Activated B cell treated with CpG ODN at 0.5 μM for 24 hours (primary cell): ENCODE measurements around the gene UGT1A4. TPM values are rescaled to one million over a fixed set of nuclear protein-coding genes. Genes with fewer than 3 reads are reported as not detected.

Experiments
- ATAC-seq: fragments of 200-7000 bp; cut with Tn5 transposase; one replicate; pipeline ENCODE4 v1.10.0; 2021; ENCODE audit warnings: low read depth, mild to moderate bottlenecking, moderate library complexity
- CTCF ChIA-PET: fragments of 350-600 bp; sonication (Branson Sonifier 250); formaldehyde crosslinking; loops from one replicate; lab custom pipeline; 2021; ENCODE audit warnings: antibody characterized with exemption; lab: Charles Lee
- POLR2A ChIA-PET: fragments of 350-600 bp; sonication (Branson Sonifier 250); formaldehyde crosslinking; loops from one replicate; lab custom pipeline; 2021; ENCODE audit warnings: antibody characterized with exemption; lab: Charles Lee
- DNase-seq: peaks from one replicate; pipeline ENCODE4 v3.0.0; 2022
- H3K27ac Mint-ChIP-seq: one replicate; pipeline ENCODE4 v1.8.0; 2020; ENCODE audit warnings: mixed read lengths
- H3K27me3 Mint-ChIP-seq: one replicate; pipeline ENCODE4 v1.8.0; 2021; ENCODE audit warnings: mixed read lengths
- H3K36me3 Mint-ChIP-seq: one replicate; pipeline ENCODE4 v1.8.0; 2021; ENCODE audit warnings: low read depth, mixed read lengths
- H3K4me1 Mint-ChIP-seq: one replicate; pipeline ENCODE4 v1.8.0; 2021; ENCODE audit warnings: mixed read lengths
- H3K4me3 Mint-ChIP-seq: one replicate; pipeline ENCODE4 v1.8.0; 2020; ENCODE audit warnings: mild to moderate bottlenecking, mixed read lengths
- H3K9me3 Mint-ChIP-seq: one replicate; pipeline ENCODE4 v1.8.0; 2020; ENCODE audit warnings: mixed read lengths
- intact Hi-C: fragments of 100-400 bp; cut with micrococcal nuclease; formaldehyde crosslinking; loops from one replicate; pipeline ENCODE4 v1.15.1; 2024
- total RNA-seq: library from RNA; stranded (reverse); gene quantifications from 2 replicates; pipeline ENCODE4 v1.2.3, GENCODE V29; 2022
- TF ChIP-seq, protein P1 (sequence below): fragments of 200-600 bp; IDR thresholded peaks from one replicate; pipeline ENCODE4 v1.8.0; 2022; ENCODE audit warnings: antibody characterized with exemption, mild to moderate bottlenecking

Gene UGT1A4
- total RNA-seq, 1 donor from 2014 or later, result not detected

GRCh38 chr2:233816771-233817170 is 98.2 kb downstream of the UGT1A4 start:
- intact Hi-C loops, result no loop called here
- no peak for DNase-seq
- no peak for ATAC-seq
- H3K27me3 Mint-ChIP-seq, result peaks cover 20% of the 10 kb centered on the region
- TF ChIP-seq, protein P1, sequence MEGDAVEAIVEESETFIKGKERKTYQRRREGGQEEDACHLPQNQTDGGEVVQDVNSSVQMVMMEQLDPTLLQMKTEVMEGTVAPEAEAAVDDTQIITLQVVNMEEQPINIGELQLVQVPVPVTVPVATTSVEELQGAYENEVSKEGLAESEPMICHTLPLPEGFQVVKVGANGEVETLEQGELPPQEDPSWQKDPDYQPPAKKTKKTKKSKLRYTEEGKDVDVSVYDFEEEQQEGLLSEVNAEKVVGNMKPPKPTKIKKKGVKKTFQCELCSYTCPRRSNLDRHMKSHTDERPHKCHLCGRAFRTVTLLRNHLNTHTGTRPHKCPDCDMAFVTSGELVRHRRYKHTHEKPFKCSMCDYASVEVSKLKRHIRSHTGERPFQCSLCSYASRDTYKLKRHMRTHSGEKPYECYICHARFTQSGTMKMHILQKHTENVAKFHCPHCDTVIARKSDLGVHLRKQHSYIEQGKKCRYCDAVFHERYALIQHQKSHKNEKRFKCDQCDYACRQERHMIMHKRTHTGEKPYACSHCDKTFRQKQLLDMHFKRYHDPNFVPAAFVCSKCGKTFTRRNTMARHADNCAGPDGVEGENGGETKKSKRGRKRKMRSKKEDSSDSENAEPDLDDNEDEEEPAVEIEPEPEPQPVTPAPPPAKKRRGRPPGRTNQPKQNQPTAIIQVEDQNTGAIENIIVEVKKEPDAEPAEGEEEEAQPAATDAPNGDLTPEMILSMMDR, result no peak
- no peaks in the 10 kb centered on the region for H3K9me3 Mint-ChIP-seq
- H3K27ac Mint-ChIP-seq, result no peak overlapping the region
- CTCF ChIA-PET, result no interaction called here
- no peaks in the 10 kb centered on the region for H3K36me3 Mint-ChIP-seq
- H3K4me1 Mint-ChIP-seq, result no peaks in the 10 kb centered on the region
- POLR2A ChIA-PET, result no interaction called here
- H3K4me3 Mint-ChIP-seq, result no peak overlapping the region

DNA sequence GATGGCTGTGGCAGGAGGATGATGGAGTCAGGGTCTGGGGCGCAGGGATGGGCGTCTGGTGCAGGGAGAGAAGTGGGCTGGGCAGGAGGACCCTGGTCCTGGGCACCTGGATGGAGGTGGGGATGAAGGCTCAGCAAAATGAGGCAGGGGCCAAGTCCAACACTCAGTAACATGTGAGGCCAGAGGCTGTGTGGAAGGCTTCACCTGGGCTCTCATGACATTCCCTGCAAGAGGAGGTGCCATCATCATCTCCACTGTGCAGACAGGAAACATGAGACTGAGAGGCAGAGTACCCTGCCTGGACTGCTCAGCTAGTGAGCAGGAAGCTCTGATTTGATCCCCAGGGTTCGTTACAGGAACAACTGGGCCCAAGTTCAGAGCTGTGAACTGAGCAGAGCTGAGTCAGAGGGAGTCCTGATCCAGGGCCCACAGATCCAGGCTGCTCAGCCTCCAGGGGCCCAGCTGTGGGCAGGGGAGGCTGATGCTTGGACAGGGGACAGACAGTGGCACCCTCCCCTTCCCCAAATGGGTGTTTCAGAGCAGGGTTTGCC is 98.9 kb downstream of the UGT1A4 start:
- peaks cover 20% of the 10 kb centered on the region for H3K27me3 Mint-ChIP-seq
- H3K27ac Mint-ChIP-seq, result no peak overlapping the region
- ChIA-PET CTCF (no interaction called here), POLR2A (no interaction called here)
- TF ChIP-seq, protein P1, result no peak
- ATAC-seq, result no peak
- no peaks in the 10 kb centered on the region for H3K36me3 Mint-ChIP-seq
- H3K4me3 Mint-ChIP-seq, result no peak overlapping the region
- intact Hi-C loops, result no loop called here
- H3K4me1 Mint-ChIP-seq, result no peaks in the 10 kb centered on the region
- DNase-seq, result no peak
- no peaks in the 10 kb centered on the region for H3K9me3 Mint-ChIP-seq

DNA sequence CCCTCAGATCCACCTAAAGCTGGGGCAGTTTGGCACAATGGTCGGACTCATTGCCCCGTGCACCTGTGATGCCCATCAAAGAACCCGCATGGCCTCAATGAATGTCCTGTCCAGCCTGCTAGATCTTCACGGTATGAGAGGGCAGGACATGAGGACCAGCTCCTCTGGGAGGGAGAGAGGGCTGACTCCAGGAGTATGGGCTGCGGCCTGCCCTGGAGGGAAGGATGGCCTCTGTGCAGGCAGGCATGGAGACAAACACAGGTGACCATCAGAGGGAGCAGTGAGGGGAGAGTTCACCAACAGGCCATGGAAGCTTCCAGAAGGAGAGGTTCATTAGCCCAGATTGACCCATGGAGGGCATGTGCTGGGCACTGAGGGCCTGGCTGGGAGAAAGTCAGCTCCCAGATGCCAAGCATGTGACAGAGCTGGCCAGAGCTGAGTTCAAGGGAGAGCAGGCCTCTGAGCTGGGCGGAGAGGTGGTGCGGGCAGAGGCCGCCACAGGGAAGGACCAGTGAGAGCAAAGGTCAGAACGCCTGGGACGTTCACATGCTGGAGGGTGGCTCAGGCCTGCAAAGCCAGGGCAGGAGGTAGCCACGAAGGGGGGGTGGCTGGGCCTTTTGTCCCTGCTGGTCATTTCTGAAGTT is 99.6 kb downstream of the UGT1A4 start:
- TF ChIP-seq, protein P1, result no peak
- Mint-ChIP-seq H3K4me3 (no peak overlapping the region), H3K4me1 (no peaks in the 10 kb centered on the region)

GRCh38 chr2:233818639-233819621 is 100.4 kb downstream of the UGT1A4 start:
- ChIA-PET POLR2A (no interaction called here), CTCF (no interaction called here)
- no peak overlapping the region for H3K27ac Mint-ChIP-seq
- H3K4me1 Mint-ChIP-seq, result no peaks in the 10 kb centered on the region
- no peak for ATAC-seq
- TF ChIP-seq, protein P1, result no peak
- peaks cover 20% of the 10 kb centered on the region for H3K27me3 Mint-ChIP-seq
- DNase-seq, result no peak
- H3K9me3 Mint-ChIP-seq, result no peaks in the 10 kb centered on the region
- H3K4me3 Mint-ChIP-seq, result no peak overlapping the region
- H3K36me3 Mint-ChIP-seq, result no peaks in the 10 kb centered on the region
- intact Hi-C loops, result no loop called here

More for the DNA sequence above, 99.6 kb downstream of the UGT1A4 start:
- ATAC-seq (no peak), DNase-seq (no peak)
- CTCF ChIA-PET, result no interaction called here
- Mint-ChIP-seq H3K27ac (no peak overlapping the region), H3K36me3 (no peaks in the 10 kb centered on the region), H3K9me3 (no peaks in the 10 kb centered on the region), H3K27me3 (peaks cover 20% of the 10 kb centered on the region)
- intact Hi-C loops, result no loop called here
- POLR2A ChIA-PET, result no interaction called here
